OCI-LY7 (cell line): ENCODE measurements around the gene CEP104.

ENCODE experiments used
- CTCF ChIP-seq: fragments of 200-600 bp; sonication (generic); conservative IDR thresholded peaks from 2 replicates; pipeline ENCODE4 v1.5.1; 2014; ENCODE audit warnings: mild to moderate bottlenecking, antibody characterized with exemption, low read length, moderate library complexity, mixed read lengths
- EZH2phosphoT487 ChIP-seq: fragments of 200-600 bp; sonication (generic); IDR thresholded peaks from 2 replicates; pipeline ENCODE4 v1.6.1; 2018; ENCODE audit warnings: low read depth, borderline replicate concordance, mild to moderate bottlenecking, mixed run types, antibody characterized with exemption, low read length, moderate library complexity, mixed read lengths

- TF ChIP-seq CTCF (no peak), EZH2phosphoT487 (no peak)
Observed at GRCh38 chr1:3778590-3779264, 78.3 kb downstream of the CEP104 start.
